Fibroblast of the aortic adventitia (primary cell): Measurements from ENCODE around the gene UCHL1. TPM values are rescaled to one million over a fixed set of nuclear protein-coding genes. Genes with fewer than 3 reads are reported as not detected.

Source experiments
- DNase-seq: peaks from one replicate; pipeline ENCODE4 v3.0.0-alpha.2; 2010; ENCODE audit warnings: low read depth
- H3K4me3 ChIP-seq: 2 replicates; pipeline ENCODE4 v1.5.1; 2011; ENCODE audit warnings: low read depth, mild to moderate bottlenecking, control low read depth, low read length, moderate library complexity
- total RNA-seq: library from RNA; depleted of rRNA; stranded (reverse); fragments of >200 nt; gene quantifications from 2 replicates; pipeline ENCODE4 v1.2.3, GENCODE V29; 2012; ENCODE audit warnings: low replicate concordance
- TF ChIP-seq, protein P1 (sequence below): IDR thresholded peaks from 2 replicates; pipeline ENCODE4 v1.5.1; 2011; ENCODE audit warnings: mild to moderate bottlenecking, low read length, control low read depth, inconsistent platforms; ENCODE audit not compliant: insufficient read depth

The UCHL1 gene
- total RNA-seq, 1 donor = 765 TPM

DNA sequence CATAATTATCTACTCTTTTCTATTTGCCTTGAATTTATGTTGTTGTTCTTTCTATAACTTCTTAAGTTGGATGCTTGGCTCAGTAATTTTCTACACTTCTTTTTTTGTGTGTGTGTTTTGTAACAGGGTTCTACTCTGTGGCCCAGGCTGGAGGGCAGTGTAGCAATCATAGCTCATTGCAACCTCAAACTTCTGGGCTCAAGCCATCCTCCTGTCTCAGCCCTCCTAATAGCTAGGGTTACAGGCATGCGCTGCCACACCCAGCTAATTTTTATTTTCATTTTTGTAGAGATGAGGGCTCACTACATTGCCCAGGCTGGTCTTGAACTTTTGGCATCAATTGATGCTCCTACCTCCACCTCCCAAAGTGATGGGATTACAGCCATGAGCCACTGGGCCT is 20.7 kb upstream of the UCHL1 start:
- peak; percentile 23 for DNase-seq
- H3K4me3 ChIP-seq = no peak overlapping the region
- TF ChIP-seq, protein P1, sequence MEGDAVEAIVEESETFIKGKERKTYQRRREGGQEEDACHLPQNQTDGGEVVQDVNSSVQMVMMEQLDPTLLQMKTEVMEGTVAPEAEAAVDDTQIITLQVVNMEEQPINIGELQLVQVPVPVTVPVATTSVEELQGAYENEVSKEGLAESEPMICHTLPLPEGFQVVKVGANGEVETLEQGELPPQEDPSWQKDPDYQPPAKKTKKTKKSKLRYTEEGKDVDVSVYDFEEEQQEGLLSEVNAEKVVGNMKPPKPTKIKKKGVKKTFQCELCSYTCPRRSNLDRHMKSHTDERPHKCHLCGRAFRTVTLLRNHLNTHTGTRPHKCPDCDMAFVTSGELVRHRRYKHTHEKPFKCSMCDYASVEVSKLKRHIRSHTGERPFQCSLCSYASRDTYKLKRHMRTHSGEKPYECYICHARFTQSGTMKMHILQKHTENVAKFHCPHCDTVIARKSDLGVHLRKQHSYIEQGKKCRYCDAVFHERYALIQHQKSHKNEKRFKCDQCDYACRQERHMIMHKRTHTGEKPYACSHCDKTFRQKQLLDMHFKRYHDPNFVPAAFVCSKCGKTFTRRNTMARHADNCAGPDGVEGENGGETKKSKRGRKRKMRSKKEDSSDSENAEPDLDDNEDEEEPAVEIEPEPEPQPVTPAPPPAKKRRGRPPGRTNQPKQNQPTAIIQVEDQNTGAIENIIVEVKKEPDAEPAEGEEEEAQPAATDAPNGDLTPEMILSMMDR = no peak

DNA sequence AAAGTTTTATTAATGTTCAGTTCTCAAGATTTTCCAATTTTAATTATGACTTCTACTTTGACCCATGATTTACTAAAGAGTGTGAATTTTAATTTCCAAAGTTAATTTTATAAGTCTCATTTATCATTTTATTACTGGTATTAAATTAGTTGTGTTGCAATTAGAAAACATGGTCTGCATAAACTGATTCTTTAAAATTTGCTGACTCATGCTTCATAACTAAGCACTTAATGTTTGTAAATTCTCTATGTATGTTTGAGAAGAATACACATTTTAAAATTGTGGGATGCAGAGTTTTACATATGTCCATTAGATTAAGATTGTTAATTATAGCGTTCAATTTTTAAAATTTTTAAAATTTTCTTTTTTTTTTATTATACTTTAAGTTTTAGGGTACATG is 20.2 kb upstream of the UCHL1 start:
- DNase-seq = no peak
- H3K4me3 ChIP-seq = no peak overlapping the region
- TF ChIP-seq, protein P1 = no peak

DNA sequence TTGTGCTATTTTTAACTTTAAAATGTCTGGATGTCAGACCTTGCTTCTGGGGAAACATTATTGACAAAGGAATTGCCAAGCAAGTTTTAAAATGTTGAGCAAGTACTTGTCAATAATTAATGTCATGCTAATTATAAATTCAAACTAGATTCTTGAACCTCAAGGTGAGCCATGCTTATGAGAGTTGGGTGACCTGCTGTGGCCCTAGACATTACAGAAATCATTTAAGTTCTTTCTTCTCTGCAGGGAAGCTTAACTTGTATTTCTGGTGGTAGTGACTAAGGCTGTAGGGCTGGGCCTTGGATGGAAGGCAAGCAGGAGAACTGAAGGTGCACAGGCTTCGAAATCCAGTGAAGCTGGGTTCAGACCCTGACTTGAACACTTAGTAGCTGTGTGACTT is 14.8 kb upstream of the UCHL1 start:
- H3K4me3 ChIP-seq = no peak overlapping the region
- TF ChIP-seq, protein P1 = no peak
- no peak for DNase-seq

DNA sequence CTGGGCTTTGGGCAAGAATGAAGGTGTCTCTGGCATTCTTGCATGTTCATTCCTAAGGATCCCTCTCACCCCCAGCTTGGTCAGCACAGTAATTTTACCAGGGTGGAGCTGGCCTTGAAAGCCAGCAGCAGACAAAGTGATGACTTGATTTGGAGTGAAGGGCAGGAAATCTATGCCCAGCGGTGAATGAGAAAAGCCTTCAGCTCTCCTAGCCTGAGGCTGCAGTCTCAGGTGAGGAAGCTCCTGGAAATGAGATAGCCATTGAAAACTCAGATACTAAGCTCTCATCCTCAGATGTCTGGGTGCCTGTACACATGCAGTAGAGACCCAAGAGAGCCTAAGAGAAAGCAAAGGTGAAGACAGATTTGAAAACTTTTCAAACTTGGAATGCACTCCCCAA is 10.7 kb upstream of the UCHL1 start:
- no peak for DNase-seq
- TF ChIP-seq, protein P1 = no peak

DNA sequence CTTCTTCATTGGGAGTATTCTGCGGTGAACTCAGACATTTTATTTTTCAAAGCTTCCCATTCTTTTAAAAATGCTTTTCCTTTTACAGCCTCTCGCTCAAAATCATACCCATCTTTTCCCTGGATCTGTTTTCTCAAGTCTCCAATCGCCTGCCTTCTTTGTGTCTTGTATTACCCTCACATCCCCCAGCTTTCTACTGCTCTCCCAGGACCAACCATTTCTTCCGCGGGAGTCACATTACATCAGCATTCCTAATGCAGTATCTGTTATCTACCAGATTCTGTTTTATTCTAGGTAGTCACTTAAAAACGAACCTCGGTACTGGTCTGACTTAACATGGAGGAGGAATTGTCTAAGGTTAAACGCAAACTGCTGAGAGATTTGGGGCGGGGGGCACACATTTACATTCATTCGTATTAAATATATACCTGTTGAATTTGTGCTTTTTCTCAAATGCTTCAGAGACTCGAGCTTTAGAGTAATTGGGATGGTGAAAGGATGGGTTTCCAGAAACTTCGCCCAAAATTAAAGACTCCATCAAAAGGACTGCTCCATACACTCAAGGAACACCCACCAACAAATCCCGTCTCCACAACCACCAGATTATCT is 493 bp upstream of the UCHL1 start:
- TF ChIP-seq, protein P1 = no peak
- peak; percentile 64 for DNase-seq

More for the DNA sequence above, 10.7 kb upstream of the UCHL1 start:
- no peak overlapping the region for H3K4me3 ChIP-seq

DNA sequence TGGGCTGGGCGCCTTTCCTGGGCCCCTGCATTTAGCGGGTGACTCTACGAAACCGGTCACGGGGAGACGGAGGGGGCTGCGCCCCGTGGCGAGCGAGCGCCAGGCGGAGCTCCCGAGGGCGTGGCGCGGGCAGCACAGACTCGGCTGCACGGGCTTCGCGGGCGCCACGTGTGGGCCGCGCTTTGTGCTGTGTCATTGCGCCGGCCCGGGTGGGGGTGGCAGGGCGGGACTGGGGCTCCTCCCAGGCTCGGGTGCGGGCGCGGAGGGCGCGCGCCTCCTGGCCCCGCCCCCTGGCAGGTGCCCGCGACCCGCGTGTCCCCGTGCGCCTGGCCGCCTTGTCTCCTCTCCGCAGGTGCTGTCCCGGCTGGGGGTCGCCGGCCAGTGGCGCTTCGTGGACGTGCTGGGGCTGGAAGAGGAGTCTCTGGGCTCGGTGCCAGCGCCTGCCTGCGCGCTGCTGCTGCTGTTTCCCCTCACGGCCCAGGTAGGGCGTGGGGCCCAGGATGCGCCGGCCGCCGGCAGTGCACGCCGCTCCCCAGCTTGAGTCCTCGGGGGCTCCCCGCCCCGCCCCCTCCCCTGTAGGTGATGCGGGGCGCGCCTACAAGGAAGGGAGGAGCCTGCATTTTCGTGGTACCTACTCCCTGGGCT is 651 bp downstream of the UCHL1 start:
- H3K4me3 ChIP-seq = peak overlapping the region; percentile 74
- TF ChIP-seq, protein P1 = no peak
- DNase-seq = peak; percentile 38

More for the DNA sequence above, 493 bp upstream of the UCHL1 start:
- H3K4me3 ChIP-seq = peak overlapping the region; percentile 74
